WTC11 (cell line): ENCODE measurements around the gene KRT40. TPM values are rescaled to one million over a fixed set of nuclear protein-coding genes. Genes with fewer than 3 reads are reported as not detected.

ENCODE experiments used
- ATAC-seq: fragments of 200-7000 bp; cut with Tn5 transposase; 2 replicates; pipeline ENCODE4 v1.10.0; 2021; ENCODE audit warnings: mild to moderate bottlenecking, moderate library complexity
- CTCF ChIA-PET: fragments of 300-600 bp; sonication (Branson Sonifier 250); formaldehyde crosslinking; loops from one replicate; lab custom pipeline; 2021; ENCODE audit warnings: antibody characterized with exemption; lab: Charles Lee
- POLR2A ChIA-PET: fragments of 350-600 bp; sonication (Branson Sonifier 250); formaldehyde crosslinking; loops from one replicate; lab custom pipeline; 2021; ENCODE audit warnings: antibody characterized with exemption; lab: Charles Lee
- DNase-seq: peaks from one replicate; pipeline ENCODE4 v3.0.0; 2021; ENCODE audit warnings: low spot score
- H3K27ac Mint-ChIP-seq: 2 replicates; pipeline ENCODE4 v1.8.0; 2021; ENCODE audit warnings: mixed read lengths
- H3K27me3 Mint-ChIP-seq: 2 replicates; pipeline ENCODE4 v1.8.0; 2021; ENCODE audit warnings: low read depth, mild to moderate bottlenecking, moderate library complexity, mixed read lengths
- H3K36me3 Mint-ChIP-seq: 2 replicates; pipeline ENCODE4 v1.8.0; 2021; ENCODE audit warnings: mixed read lengths
- H3K4me1 Mint-ChIP-seq: 2 replicates; pipeline ENCODE4 v1.8.0; 2022; ENCODE audit warnings: mixed read lengths
- H3K4me3 Mint-ChIP-seq: 2 replicates; pipeline ENCODE4 v1.8.0; 2021; ENCODE audit warnings: mild to moderate bottlenecking, moderate library complexity, mixed read lengths
- H3K9me3 Mint-ChIP-seq: 2 replicates; pipeline ENCODE4 v1.8.0; 2021; ENCODE audit warnings: mixed read lengths
- ATF1 ChIP-seq: sonication (generic); formaldehyde crosslinking; IDR thresholded peaks from 2 replicates; pipeline ENCODE4 v1.8.1; 2023; ENCODE audit warnings: mild to moderate bottlenecking, moderate library complexity, missing genetic modification reagents
- FOXJ3 ChIP-seq: sonication (generic); formaldehyde crosslinking; IDR thresholded peaks from 2 replicates; pipeline ENCODE4 v1.9.0; 2021; ENCODE audit warnings: missing genetic modification reagents, mild to moderate bottlenecking, borderline replicate concordance
- FOXP1 ChIP-seq: sonication (generic); formaldehyde crosslinking; IDR thresholded peaks from 2 replicates; pipeline ENCODE4 v1.8.0; 2022; ENCODE audit warnings: missing genetic modification reagents, mild to moderate bottlenecking, moderate library complexity, borderline replicate concordance
- RORB ChIP-seq: fragments of 250-450 bp; sonication (Bioruptor Pico); IDR thresholded peaks from 2 replicates; pipeline ENCODE4 v1.9.0; 2021; ENCODE audit warnings: mild to moderate bottlenecking
- TEAD4 ChIP-seq: sonication (generic); formaldehyde crosslinking; IDR thresholded peaks from 2 replicates; pipeline ENCODE4 v1.8.0; 2022; ENCODE audit warnings: mild to moderate bottlenecking, missing genetic modification reagents
- TP53 ChIP-seq: sonication (generic); formaldehyde crosslinking; IDR thresholded peaks from 2 replicates; pipeline ENCODE4 v1.8.1; 2023; ENCODE audit warnings: mild to moderate bottlenecking, missing genetic modification reagents
- ZNF317 ChIP-seq: sonication (generic); formaldehyde crosslinking; IDR thresholded peaks from 2 replicates; pipeline ENCODE4 v1.8.1; 2023; ENCODE audit warnings: low read depth, mild to moderate bottlenecking, moderate library complexity, missing genetic modification reagents, borderline replicate concordance
- ZNF423 ChIP-seq: fragments of 250-450 bp; sonication (Bioruptor Pico); IDR thresholded peaks from 2 replicates; pipeline ENCODE4 v2.1.2; 2022; ENCODE audit warnings: mild to moderate bottlenecking, moderate library complexity
- ZNF671 ChIP-seq: fragments of 250-450 bp; sonication (Bioruptor Pico); IDR thresholded peaks from 2 replicates; pipeline ENCODE4 v1.8.0; 2021; ENCODE audit warnings: mild to moderate bottlenecking
- total RNA-seq: library from RNA; stranded (reverse); gene quantifications from 3 replicates; pipeline ENCODE4 v1.2.3, GENCODE V29; 2021
- TF ChIP-seq, protein P1 (sequence below): sonication (generic); formaldehyde crosslinking; IDR thresholded peaks from 2 replicates; pipeline ENCODE4 v1.8.0; 2022; ENCODE audit warnings: mild to moderate bottlenecking, missing genetic modification reagents
- TF ChIP-seq, protein P2 (sequence below): sonication (generic); formaldehyde crosslinking; IDR thresholded peaks from 2 replicates; pipeline ENCODE4 v1.8.1; 2022; ENCODE audit warnings: low read depth, missing genetic modification reagents, borderline replicate concordance
- TF ChIP-seq, protein P3 (sequence below): sonication (generic); formaldehyde crosslinking; IDR thresholded peaks from 2 replicates; pipeline ENCODE4 v1.8.1; 2023; ENCODE audit warnings: mild to moderate bottlenecking, moderate library complexity, missing genetic modification reagents
- TF ChIP-seq, protein P4 (sequence below): sonication (generic); formaldehyde crosslinking; IDR thresholded peaks from 2 replicates; pipeline ENCODE4 v1.8.1; 2022; ENCODE audit warnings: mild to moderate bottlenecking, moderate library complexity, missing genetic modification reagents
- TF ChIP-seq, protein P5 (sequence below): sonication (generic); formaldehyde crosslinking; IDR thresholded peaks from 2 replicates; pipeline ENCODE4 v1.8.1; 2023; ENCODE audit warnings: mild to moderate bottlenecking, missing genetic modification reagents, moderate library complexity
- TF ChIP-seq, protein P6 (sequence below): sonication (generic); formaldehyde crosslinking; IDR thresholded peaks from 2 replicates; pipeline ENCODE4 v1.8.0; 2022; ENCODE audit warnings: mild to moderate bottlenecking, missing genetic modification reagents
- TF ChIP-seq, protein P7 (sequence below): sonication (generic); formaldehyde crosslinking; IDR thresholded peaks from 2 replicates; pipeline ENCODE4 v1.8.1; 2023; ENCODE audit warnings: mild to moderate bottlenecking, missing genetic modification reagents
- TF ChIP-seq, protein P8 (sequence below): fragments of 200-600 bp; IDR thresholded peaks from 2 replicates; pipeline ENCODE4 v1.8.0; 2022; ENCODE audit warnings: antibody characterized with exemption

The KRT40 gene
- total RNA-seq, 1 experiment from 2014 or later = not detected

DNA sequence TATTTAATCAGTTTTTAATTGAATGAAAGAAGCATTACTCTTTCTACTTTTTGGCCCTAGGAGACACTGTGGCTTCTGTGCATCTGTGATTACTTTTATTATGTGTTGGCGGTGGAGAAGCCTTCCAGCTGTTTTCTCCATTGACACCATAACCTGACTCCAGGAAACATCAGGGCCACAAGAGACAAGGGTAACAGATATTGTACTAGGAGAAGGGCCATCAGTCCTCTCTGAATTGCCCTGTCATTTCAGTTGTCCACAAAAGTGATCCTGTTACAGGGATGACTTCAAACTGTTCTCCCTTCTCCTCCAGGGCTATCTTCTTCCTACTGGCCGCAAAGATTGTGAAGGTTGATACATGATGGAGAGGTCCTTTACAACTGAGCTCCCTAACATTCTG lies 32.0 kb downstream of the KRT40 start:
- no peaks in the 10 kb centered on the region for H3K36me3 Mint-ChIP-seq
- H3K27ac Mint-ChIP-seq = no peak overlapping the region
- ChIA-PET POLR2A (no interaction called here), CTCF (interaction anchor here (0.7 to 1.2 kb wide), 2 partner anchors 11 to 370 kb away, joined by 3 read pairs; no protein-coding TSS in a partner anchor)
- peaks cover 15% of the 10 kb centered on the region for H3K4me1 Mint-ChIP-seq
- DNase-seq = no peak
- H3K27me3 Mint-ChIP-seq = no peaks in the 10 kb centered on the region
- H3K4me3 Mint-ChIP-seq = no peak overlapping the region
- no peak for TF ChIP-seq RORB (CRISPR knock-in tag)
- no peak for TF ChIP-seq TP53
- TF ChIP-seq ZNF317 (CRISPR knock-in tag) = no peak
- TF ChIP-seq, protein P1, sequence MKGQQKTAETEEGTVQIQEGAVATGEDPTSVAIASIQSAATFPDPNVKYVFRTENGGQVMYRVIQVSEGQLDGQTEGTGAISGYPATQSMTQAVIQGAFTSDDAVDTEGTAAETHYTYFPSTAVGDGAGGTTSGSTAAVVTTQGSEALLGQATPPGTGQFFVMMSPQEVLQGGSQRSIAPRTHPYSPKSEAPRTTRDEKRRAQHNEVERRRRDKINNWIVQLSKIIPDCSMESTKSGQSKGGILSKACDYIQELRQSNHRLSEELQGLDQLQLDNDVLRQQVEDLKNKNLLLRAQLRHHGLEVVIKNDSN (CRISPR knock-in tag) = no peak
- no peak for TF ChIP-seq ZNF423 (CRISPR knock-in tag)
- no peak for TF ChIP-seq TEAD4
- no peak for TF ChIP-seq FOXP1 (CRISPR knock-in tag)
- TF ChIP-seq, protein P2, sequence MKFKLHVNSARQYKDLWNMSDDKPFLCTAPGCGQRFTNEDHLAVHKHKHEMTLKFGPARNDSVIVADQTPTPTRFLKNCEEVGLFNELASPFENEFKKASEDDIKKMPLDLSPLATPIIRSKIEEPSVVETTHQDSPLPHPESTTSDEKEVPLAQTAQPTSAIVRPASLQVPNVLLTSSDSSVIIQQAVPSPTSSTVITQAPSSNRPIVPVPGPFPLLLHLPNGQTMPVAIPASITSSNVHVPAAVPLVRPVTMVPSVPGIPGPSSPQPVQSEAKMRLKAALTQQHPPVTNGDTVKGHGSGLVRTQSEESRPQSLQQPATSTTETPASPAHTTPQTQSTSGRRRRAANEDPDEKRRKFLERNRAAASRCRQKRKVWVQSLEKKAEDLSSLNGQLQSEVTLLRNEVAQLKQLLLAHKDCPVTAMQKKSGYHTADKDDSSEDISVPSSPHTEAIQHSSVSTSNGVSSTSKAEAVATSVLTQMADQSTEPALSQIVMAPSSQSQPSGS (CRISPR knock-in tag) = no peak
- TF ChIP-seq ZNF671 (CRISPR knock-in tag) = no peak
- TF ChIP-seq FOXJ3 (CRISPR knock-in tag) = no peak
- TF ChIP-seq, protein P3, sequence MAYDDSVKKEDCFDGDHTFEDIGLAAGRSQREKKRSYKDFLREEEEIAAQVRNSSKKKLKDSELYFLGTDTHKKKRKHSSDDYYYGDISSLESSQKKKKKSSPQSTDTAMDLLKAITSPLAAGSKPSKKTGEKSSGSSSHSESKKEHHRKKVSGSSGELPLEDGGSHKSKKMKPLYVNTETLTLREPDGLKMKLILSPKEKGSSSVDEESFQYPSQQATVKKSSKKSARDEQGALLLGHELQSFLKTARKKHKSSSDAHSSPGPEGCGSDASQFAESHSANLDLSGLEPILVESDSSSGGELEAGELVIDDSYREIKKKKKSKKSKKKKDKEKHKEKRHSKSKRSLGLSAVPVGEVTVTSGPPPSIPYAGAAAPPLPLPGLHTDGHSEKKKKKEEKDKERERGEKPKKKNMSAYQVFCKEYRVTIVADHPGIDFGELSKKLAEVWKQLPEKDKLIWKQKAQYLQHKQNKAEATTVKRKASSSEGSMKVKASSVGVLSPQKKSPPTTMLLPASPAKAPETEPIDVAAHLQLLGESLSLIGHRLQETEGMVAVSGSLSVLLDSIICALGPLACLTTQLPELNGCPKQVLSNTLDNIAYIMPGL = no peak
- no peak for TF ChIP-seq ATF1
- TF ChIP-seq, protein P4, sequence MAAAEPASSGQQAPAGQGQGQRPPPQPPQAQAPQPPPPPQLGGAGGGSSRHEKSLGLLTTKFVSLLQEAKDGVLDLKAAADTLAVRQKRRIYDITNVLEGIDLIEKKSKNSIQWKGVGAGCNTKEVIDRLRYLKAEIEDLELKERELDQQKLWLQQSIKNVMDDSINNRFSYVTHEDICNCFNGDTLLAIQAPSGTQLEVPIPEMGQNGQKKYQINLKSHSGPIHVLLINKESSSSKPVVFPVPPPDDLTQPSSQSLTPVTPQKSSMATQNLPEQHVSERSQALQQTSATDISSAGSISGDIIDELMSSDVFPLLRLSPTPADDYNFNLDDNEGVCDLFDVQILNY (CRISPR knock-in tag) = no peak
- TF ChIP-seq, protein P5, sequence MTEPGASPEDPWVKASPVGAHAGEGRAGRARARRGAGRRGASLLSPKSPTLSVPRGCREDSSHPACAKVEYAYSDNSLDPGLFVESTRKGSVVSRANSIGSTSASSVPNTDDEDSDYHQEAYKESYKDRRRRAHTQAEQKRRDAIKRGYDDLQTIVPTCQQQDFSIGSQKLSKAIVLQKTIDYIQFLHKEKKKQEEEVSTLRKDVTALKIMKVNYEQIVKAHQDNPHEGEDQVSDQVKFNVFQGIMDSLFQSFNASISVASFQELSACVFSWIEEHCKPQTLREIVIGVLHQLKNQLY (CRISPR knock-in tag) = no peak
- TF ChIP-seq, protein P6, sequence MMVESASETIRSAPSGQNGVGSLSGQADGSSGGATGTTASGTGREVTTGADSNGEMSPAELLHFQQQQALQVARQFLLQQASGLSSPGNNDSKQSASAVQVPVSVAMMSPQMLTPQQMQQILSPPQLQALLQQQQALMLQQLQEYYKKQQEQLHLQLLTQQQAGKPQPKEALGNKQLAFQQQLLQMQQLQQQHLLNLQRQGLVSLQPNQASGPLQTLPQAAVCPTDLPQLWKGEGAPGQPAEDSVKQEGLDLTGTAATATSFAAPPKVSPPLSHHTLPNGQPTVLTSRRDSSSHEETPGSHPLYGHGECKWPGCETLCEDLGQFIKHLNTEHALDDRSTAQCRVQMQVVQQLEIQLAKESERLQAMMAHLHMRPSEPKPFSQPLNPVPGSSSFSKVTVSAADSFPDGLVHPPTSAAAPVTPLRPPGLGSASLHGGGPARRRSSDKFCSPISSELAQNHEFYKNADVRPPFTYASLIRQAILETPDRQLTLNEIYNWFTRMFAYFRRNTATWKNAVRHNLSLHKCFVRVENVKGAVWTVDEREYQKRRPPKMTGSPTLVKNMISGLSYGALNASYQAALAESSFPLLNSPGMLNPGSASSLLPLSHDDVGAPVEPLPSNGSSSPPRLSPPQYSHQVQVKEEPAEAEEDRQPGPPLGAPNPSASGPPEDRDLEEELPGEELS (CRISPR knock-in tag) = no peak
- TF ChIP-seq, protein P7, sequence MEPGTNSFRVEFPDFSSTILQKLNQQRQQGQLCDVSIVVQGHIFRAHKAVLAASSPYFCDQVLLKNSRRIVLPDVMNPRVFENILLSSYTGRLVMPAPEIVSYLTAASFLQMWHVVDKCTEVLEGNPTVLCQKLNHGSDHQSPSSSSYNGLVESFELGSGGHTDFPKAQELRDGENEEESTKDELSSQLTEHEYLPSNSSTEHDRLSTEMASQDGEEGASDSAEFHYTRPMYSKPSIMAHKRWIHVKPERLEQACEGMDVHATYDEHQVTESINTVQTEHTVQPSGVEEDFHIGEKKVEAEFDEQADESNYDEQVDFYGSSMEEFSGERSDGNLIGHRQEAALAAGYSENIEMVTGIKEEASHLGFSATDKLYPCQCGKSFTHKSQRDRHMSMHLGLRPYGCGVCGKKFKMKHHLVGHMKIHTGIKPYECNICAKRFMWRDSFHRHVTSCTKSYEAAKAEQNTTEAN (CRISPR knock-in tag) = no peak
- TF ChIP-seq, protein P8, sequence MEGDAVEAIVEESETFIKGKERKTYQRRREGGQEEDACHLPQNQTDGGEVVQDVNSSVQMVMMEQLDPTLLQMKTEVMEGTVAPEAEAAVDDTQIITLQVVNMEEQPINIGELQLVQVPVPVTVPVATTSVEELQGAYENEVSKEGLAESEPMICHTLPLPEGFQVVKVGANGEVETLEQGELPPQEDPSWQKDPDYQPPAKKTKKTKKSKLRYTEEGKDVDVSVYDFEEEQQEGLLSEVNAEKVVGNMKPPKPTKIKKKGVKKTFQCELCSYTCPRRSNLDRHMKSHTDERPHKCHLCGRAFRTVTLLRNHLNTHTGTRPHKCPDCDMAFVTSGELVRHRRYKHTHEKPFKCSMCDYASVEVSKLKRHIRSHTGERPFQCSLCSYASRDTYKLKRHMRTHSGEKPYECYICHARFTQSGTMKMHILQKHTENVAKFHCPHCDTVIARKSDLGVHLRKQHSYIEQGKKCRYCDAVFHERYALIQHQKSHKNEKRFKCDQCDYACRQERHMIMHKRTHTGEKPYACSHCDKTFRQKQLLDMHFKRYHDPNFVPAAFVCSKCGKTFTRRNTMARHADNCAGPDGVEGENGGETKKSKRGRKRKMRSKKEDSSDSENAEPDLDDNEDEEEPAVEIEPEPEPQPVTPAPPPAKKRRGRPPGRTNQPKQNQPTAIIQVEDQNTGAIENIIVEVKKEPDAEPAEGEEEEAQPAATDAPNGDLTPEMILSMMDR = no peak
- TF ChIP-seq, all 79 proteins: peak for 0
- ATAC-seq = no peak
- H3K9me3 Mint-ChIP-seq = no peaks in the 10 kb centered on the region
